ENCODE results near the gene HOXC5. TPM values are rescaled to one million over a fixed set of nuclear protein-coding genes. Genes with fewer than 3 reads are reported as not detected.

Gene HOXC5
- total RNA-seq, 4 donors from 2014 or later, result 1.4 to 2.7 (median 1.7) TPM

- peaks cover 0 to 14% of the 10 kb centered on the region in 2 donors for H3K27me3 ChIP-seq
These were observed 13.1 kb downstream of the HOXC5 start for GRCh38 chr12:54045868-54046521.

GRCh38 chr12:54046809-54047159, 13.9 kb downstream of the HOXC5 start:
- H3K36me3 ChIP-seq, result no peaks in the 10 kb centered on the region
- no peak for DNase-seq (ENCODE audit: low spot score in 2 of 2)
- H3K27ac ChIP-seq, result peak overlapping the region; percentile 71 to 89 (median 80)
- no peaks in the 10 kb centered on the region for H3K9me3 ChIP-seq
- H3K27me3 ChIP-seq, result peaks cover 0 to 14% of the 10 kb centered on the region in 2 donors
- WGBS, 2 donors, result 43 to 45% methylated on average over 27 of the region's 27 CpGs
- TF ChIP-seq POLR2A (IDR thresholded peaks at IDR 0.05) (no peak), EP300 (IDR thresholded peaks at IDR 0.05) (no peak)
- H3K4me3 ChIP-seq, result peak overlapping the region; percentile 12 to 43 (median 28)
- H3K4me1 ChIP-seq, result peaks cover 0 to 75% (median 11%) of the 10 kb centered on the region in 4 donors

More at GRCh38 chr12:54045868-54046521, 13.1 kb downstream of the HOXC5 start:
- Histone ChIP-seq H3K9me3 (no peaks in the 10 kb centered on the region), H3K4me1 (peaks cover 0 to 69% (median 9%) of the 10 kb centered on the region in 4 donors), H3K36me3 (no peaks in the 10 kb centered on the region), H3K27ac (peak overlapping the region; percentile 29 to 89 (median 80)), H3K4me3 (peak overlapping the region in 3 of 4 donors; percentile 13 to 43 (median 42))
- WGBS, 2 donors, result 43 to 50% methylated on average over 16 of the region's 16 CpGs
- no peak for TF ChIP-seq POLR2A (IDR thresholded peaks at IDR 0.05)
- TF ChIP-seq CTCF (IDR thresholded peaks at IDR 0.05), result no peak
- TF ChIP-seq EP300 (IDR thresholded peaks at IDR 0.05), result no peak
- DNase-seq (ENCODE audit: low spot score in 2 of 2), result no peak

- TF ChIP-seq CTCF (IDR thresholded peaks at IDR 0.05), result no peak
- TF ChIP-seq EP300 (IDR thresholded peaks at IDR 0.05), result no peak
- TF ChIP-seq POLR2A (IDR thresholded peaks at IDR 0.05), result no peak
- H3K36me3 ChIP-seq, result no peaks in the 10 kb centered on the region
- H3K4me1 ChIP-seq, result peaks cover 0 to 81% (median 11%) of the 10 kb centered on the region in 4 donors
- peak overlapping the region; percentile 71 to 89 (median 80) for H3K27ac ChIP-seq
- H3K27me3 ChIP-seq, result peaks cover 0 to 14% of the 10 kb centered on the region in 2 donors
- no peaks in the 10 kb centered on the region for H3K9me3 ChIP-seq
- 29 to 38% methylated on average over 46 to 48 of the region's 61 CpGs for WGBS, 2 donors
- H3K4me3 ChIP-seq, result peak overlapping the region; percentile 12 to 43 (median 28)
- no peak for DNase-seq (ENCODE audit: low spot score in 2 of 2)
These were observed 14.5 kb downstream of the HOXC5 start for GRCh38 chr12:54047160-54047963.

- no peak for DNase-seq (ENCODE audit: low spot score in 2 of 2)
- H3K27me3 ChIP-seq, result peaks cover 0 to 14% of the 10 kb centered on the region in 2 donors
- 34 to 62% methylated on average over 8 of the region's 8 CpGs for WGBS, 2 donors
- peaks cover 0 to 81% (median 14%) of the 10 kb centered on the region in 4 donors for H3K4me1 ChIP-seq
- TF ChIP-seq CTCF (IDR thresholded peaks at IDR 0.05), result no peak
- no peak for TF ChIP-seq POLR2A (IDR thresholded peaks at IDR 0.05)
- no peak for TF ChIP-seq EP300 (IDR thresholded peaks at IDR 0.05)
- no peaks in the 10 kb centered on the region for H3K9me3 ChIP-seq
- H3K4me3 ChIP-seq, result peak overlapping the region in 2 of 4 donors; percentile 12 to 43
- peak overlapping the region; percentile 71 to 89 (median 80) for H3K27ac ChIP-seq
- no peaks in the 10 kb centered on the region for H3K36me3 ChIP-seq
These were observed 15.1 kb downstream of the HOXC5 start for GRCh38 chr12:54047964-54048303.

GRCh38 chr12:54048406-54049093, 15.7 kb downstream of the HOXC5 start:
- WGBS, 2 donors, result 58 to 61% methylated on average over 3 of the region's 3 CpGs
- Histone ChIP-seq H3K4me1 (peaks cover 0 to 81% (median 12%) of the 10 kb centered on the region in 4 donors), H3K27ac (peak overlapping the region; percentile 71 to 89 (median 80)), H3K27me3 (peaks cover 0 to 14% of the 10 kb centered on the region in 2 donors), H3K36me3 (no peaks in the 10 kb centered on the region), H3K9me3 (no peaks in the 10 kb centered on the region), H3K4me3 (no peak overlapping the region)
- DNase-seq (ENCODE audit: low spot score in 2 of 2), result no peak
- no peak for TF ChIP-seq POLR2A (IDR thresholded peaks at IDR 0.05)
- no peak for TF ChIP-seq EP300 (IDR thresholded peaks at IDR 0.05)
- no peak for TF ChIP-seq CTCF (IDR thresholded peaks at IDR 0.05)
